Heart left ventricle (tissue), 13 donors: ENCODE measurements around the gene SLC15A4.

ENCODE experiments used
- CTCF ChIP-seq, 12 donors: fragments of 200-600 bp; sonication (generic) in 4 of 12; IDR thresholded peaks; one replicate each; pipeline versions ENCODE4 v1.5.0 to v1.8.0; 2018 to 2022; ENCODE audit warnings: antibody characterized with exemption in 12 of 12, mild to moderate bottlenecking in 5 of 12
- POLR2A ChIP-seq, 2 donors: fragments of 450-650 bp; IDR thresholded peaks; one replicate each; pipeline ENCODE4 v1.6.1; 2017; ENCODE audit warnings: antibody characterized with exemption in 2 of 2, mild to moderate bottlenecking in 2 of 2, moderate library complexity in 2 of 2
- donor health status: ischemic (EF 13 %, LVEDD 7.1; RV severe dilation, severe dysfunction).
- donor health status: DM: no; HTN: yes; CAD: no.
- donor health status: DM: no; HTN: no; CAD: no.
- donor health status: ischemic (EF 25% LVEDD 6.9; RV normal size, moderate dysfunction).
- donor health status: ischemic (EF 25% LVEDD 5.7; RV mildly dilated, moderate dysfunction).
- donor health status: ischemic (EF 35%, LVEDD 5.7; RV mildly dilated, moderate dysfunction).
- donor health status: nonischemic (EF 11% LVEDD 7.7; RV severe dilation, severe dysfunction).
- donor health status: DM: yes; HTN: yes; CAD: no.
- donor health status: PGD.
- donor health status: ischemic (EF 29% LVEDD 5.4; RV normal size, mild dysfunction).
- donor health status: nonischemic (EF 23%, LVEDD 6.1; RV moderate dilation, normal function).

GRCh38 chr12:128843538-128843937 lies 19.8 kb upstream of the SLC15A4 start:
- TF ChIP-seq CTCF (IDR thresholded peaks at IDR 0.05) (no peak), POLR2A (IDR thresholded peaks at IDR 0.05) (no peak)
